Retinal pigment epithelial cell (primary cell): Measurements from ENCODE around the gene LHX3.

ENCODE experiments used
- DNase-seq: peaks from one replicate; pipeline ENCODE4 v3.0.0-alpha.2; 2010; ENCODE audit warnings: low read depth
- H3K4me3 ChIP-seq: 2 replicates; pipeline ENCODE4 v1.5.1; 2011; ENCODE audit warnings: mild to moderate bottlenecking, low read length, control low read depth, moderate library complexity
- CTCF ChIP-seq: conservative IDR thresholded peaks from 2 replicates; pipeline ENCODE4 v1.5.1; 2011; ENCODE audit warnings: low read depth, low read length, control low read depth, inconsistent platforms

LHX3 gene

GRCh38 chr9:136230365-136230764, 25.4 kb upstream of the LHX3 start:
- H3K4me3 ChIP-seq, result no peak overlapping the region
- no peak for TF ChIP-seq CTCF
- no peak for DNase-seq

GRCh38 chr9:136229096-136230065, 24.5 kb upstream of the LHX3 start:
- no peak for TF ChIP-seq CTCF
- no peak overlapping the region for H3K4me3 ChIP-seq
- DNase-seq, result no peak

- peak; percentile 39 for DNase-seq
- no peak for TF ChIP-seq CTCF
- no peak overlapping the region for H3K4me3 ChIP-seq
These were observed 23.4 kb upstream of the LHX3 start for GRCh38 chr9:136228107-136228875.

GRCh38 chr9:136226680-136227407, 21.9 kb upstream of the LHX3 start:
- DNase-seq, result no peak
- no peak for TF ChIP-seq CTCF
- no peak overlapping the region for H3K4me3 ChIP-seq

- DNase-seq, result no peak
- peak; percentile 95 for TF ChIP-seq CTCF
- no peak overlapping the region for H3K4me3 ChIP-seq
These were observed 21.1 kb upstream of the LHX3 start for GRCh38 chr9:136225748-136226679.

- no peak for DNase-seq
- H3K4me3 ChIP-seq, result no peak overlapping the region
- TF ChIP-seq CTCF, result no peak
These were observed 20.4 kb upstream of the LHX3 start for GRCh38 chr9:136225366-136225747.
